ENCODE data around the gene TMEFF2.

Gene TMEFF2

DNA sequence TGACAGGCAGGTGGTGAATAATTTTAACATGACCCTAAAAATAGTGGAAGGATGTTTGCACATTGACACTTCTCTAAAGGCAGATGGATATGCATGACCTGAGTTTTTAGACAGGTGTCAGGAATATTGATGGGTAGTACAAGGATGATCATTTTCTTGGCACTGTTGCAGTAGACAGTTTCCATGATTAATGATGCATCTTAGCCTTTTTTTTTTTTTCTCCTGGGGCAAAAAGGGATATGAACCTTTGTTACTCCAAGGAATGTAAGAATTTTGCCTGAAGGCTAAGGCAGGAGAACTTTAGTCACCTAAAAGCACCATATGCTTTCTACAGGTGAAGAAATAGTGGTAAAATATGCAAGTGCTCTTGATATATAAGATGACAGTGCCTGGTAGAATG is 211.5 kb downstream of the TMEFF2 start:
- FAIRE-seq (no peak), DNase-seq (ENCODE audit: extremely low spot score, insufficient read length, low read depth) (no peak)

- FAIRE-seq (no peak), DNase-seq (ENCODE audit: extremely low spot score, insufficient read length, low read depth) (no peak)
Observed at GRCh38 chr2:191981706-191982105, 213.0 kb downstream of the TMEFF2 start.

GRCh38 chr2:191980483-191980882 is 214.2 kb downstream of the TMEFF2 start:
- FAIRE-seq (no peak), DNase-seq (ENCODE audit: extremely low spot score, insufficient read length, low read depth) (no peak)

GRCh38 chr2:191979221-191979730 is 215.5 kb downstream of the TMEFF2 start:
- DNase-seq (ENCODE audit: extremely low spot score, insufficient read length, low read depth) = no peak
- no peak for FAIRE-seq

GRCh38 chr2:191977754-191978153 is 217.0 kb downstream of the TMEFF2 start:
- FAIRE-seq (no peak), DNase-seq (ENCODE audit: extremely low spot score, insufficient read length, low read depth) (no peak)

- DNase-seq (ENCODE audit: extremely low spot score, insufficient read length, low read depth) (no peak), FAIRE-seq (no peak)
Observed at GRCh38 chr2:191976436-191976835, 218.3 kb downstream of the TMEFF2 start.

DNA sequence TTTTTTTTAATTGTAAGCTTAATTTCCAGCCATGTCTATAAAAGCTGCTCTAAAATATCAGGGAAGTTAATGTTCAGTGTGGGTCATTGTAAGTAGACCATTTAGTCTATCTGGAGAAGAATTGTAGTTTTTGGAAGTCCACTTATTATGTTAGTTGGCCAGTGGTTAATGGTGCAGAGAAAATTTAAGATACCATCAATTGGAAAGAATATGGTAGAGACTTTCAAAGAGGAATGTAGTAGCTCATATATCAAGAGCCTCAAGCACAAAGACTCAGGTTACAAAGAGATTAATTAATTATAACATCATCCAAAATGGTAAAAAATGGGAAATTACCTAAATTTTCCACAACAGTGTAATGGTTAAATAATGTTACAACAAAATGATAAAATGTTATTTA is 220.1 kb downstream of the TMEFF2 start:
- DNase-seq (ENCODE audit: extremely low spot score, insufficient read length, low read depth) (no peak), FAIRE-seq (no peak)

DNA sequence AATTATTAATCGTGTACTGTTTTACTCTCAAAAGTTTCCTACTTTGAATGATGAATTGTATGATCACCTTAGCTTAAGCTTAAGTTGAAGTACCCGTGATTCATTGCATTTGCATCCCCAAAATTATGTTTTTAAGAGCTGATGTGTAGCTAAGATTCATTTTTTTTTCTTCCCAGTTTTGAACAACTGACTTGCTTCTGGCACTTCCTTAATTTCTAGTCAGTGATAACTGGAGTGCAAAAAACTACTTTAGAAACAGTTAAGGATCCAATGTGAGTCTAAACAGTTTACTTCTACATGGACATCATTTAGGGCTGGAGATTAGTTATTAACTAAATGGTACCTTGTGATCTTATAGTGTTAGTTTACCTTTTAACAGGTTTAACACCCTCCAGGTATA is 223.9 kb downstream of the TMEFF2 start:
- FAIRE-seq (no peak), DNase-seq (ENCODE audit: extremely low spot score, insufficient read length, low read depth) (no peak)

DNA sequence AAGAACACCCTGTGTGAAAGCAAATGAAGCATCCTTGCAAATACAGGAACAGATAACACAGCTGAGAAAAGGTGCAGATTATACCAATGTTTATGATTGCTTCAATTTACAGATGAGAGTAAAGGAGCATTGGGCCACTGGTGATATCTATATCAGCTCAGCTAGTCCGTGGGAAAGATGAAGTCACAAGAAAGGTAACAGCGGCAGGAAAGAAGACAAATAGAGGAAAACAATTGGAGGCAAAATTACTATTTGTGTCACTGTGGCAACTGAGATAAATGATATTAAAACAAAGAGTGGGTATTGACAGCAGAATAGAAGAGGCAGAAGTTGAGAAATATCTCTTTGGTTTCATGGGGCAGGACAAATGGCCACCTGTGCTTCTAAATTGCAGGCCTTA is 226.6 kb downstream of the TMEFF2 start:
- DNase-seq (ENCODE audit: extremely low spot score, insufficient read length, low read depth) = no peak
- no peak for FAIRE-seq

DNA sequence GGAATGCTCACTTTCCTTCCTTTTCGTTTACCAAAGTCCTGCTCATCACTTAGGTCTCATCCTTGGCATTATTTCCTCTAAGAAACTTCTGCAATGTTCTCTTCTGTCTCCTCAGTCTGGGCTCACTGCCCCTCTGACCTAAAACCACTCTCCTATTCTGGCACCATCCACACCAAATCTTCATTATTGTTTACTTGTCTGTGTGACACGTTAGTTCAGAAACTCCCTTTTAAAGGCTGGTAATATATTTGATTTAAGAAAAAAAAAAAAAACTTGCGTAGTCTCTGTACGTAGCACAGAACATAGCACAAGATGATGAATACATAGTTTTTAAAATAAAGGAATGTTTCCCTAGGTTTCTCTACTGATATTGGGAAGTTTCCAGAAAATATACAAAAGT is 229.0 kb downstream of the TMEFF2 start:
- FAIRE-seq (no peak), DNase-seq (ENCODE audit: extremely low spot score, insufficient read length, low read depth) (no peak)

- no peak for FAIRE-seq
- DNase-seq (ENCODE audit: extremely low spot score, insufficient read length, low read depth) = no peak
Observed at GRCh38 chr2:191961556-191961955, 233.2 kb downstream of the TMEFF2 start.

DNA sequence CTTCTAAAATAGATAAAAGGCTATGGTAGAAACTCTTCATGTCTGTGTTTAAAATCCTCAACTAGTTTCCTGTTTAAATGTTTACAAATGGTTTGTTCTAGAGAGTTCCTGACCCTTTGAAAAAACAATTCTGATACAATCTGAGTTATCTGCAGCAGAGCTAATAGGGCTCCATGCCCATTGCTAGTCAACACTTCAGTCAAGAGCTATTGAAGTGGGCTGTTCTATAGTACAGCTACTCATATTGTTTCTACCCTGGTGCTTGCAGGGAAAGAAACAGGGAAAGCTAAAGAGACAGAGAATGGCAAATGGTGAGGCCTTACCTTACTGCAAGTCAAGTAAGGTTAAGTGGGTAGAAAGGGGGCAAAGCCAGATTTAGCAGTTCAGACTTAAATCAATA is 235.5 kb downstream of the TMEFF2 start:
- FAIRE-seq (no peak), DNase-seq (ENCODE audit: extremely low spot score, insufficient read length, low read depth) (no peak)

DNA sequence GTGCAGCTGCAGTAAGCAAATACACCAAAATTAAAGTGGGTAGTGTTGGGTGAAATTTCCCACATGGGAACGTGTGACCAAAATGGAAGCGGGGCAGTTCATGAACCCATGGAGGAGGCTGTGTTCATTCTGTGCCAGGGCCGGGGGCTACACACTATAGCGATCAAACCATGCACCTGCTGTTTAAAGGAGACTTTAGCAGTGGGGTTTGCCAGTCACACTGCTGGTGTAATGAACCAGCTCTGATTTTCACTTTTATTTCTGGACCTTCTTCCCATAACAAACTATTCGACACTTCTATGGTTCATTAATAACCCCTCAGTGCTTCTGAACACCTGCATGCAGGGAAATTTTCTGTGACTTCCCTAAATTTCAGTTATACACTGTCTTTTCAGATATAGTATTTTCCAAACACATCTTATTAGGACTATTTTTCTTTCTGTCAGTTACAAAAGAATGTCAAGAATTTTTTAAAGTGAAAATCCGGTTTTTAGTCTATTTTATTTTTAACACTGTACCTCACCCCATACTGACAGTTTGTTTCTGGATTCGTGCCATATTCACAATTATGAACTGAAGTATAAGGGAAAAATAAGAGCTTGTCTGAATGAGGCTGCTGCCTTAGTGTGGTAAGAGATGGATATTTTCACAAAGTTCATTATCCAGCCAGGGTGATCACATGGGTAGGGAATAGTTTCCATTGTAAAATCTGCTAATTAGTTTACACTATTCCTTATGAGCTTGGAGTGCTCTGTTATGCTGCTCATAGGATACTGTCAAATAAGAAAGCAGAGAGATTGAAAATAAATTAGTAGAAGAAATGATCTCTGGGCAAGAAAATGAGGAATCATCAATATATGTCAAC is 236.5 kb downstream of the TMEFF2 start:
- FAIRE-seq (no peak), DNase-seq (ENCODE audit: extremely low spot score, insufficient read length, low read depth) (no peak)

- FAIRE-seq (no peak), DNase-seq (ENCODE audit: extremely low spot score, insufficient read length, low read depth) (no peak)
Observed at GRCh38 chr2:191954451-191954850, 240.3 kb downstream of the TMEFF2 start.

DNA sequence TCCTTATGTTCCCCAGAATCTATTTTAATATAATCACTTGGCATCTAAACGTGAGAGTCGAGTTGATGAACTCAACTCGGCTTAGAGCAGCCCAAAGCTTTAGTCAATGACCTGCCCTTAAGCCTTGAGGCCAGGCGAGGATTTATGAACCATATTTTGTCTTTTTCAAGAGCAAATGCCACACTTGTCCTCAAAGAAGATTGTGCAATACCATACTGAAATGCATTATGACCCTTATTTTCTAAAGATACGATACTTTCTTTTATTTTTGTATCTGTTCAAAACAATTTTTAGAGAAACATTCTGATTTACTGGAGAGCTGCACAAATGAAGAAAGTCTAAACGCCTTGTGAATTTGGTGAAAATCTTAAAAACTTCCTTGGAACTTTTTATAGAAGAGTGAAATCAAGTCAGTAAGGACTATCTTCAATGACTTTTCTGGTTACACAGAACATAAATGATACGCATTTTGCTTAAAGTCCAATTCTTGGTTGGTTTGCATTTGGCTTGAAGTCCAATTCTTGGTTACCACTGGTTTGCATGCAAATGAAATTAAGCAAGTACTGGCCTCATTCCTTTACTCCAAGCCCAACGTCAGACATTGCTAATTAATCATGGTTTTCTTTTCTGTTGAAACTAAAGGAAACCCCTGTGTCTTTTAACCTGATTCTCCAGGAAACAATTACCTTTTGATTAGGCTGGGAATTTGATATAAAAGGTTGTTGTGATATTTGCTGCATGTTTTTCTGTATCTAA is 242.0 kb downstream of the TMEFF2 start:
- DNase-seq (ENCODE audit: extremely low spot score, insufficient read length, low read depth) (no peak), FAIRE-seq (no peak)

- DNase-seq (ENCODE audit: extremely low spot score, insufficient read length, low read depth) = no peak
- FAIRE-seq = no peak
Observed at GRCh38 chr2:191951832-191952231, 242.9 kb downstream of the TMEFF2 start.

- FAIRE-seq = no peak
- no peak for DNase-seq (ENCODE audit: extremely low spot score, insufficient read length, low read depth)
Observed at GRCh38 chr2:191951376-191951775, 243.4 kb downstream of the TMEFF2 start.

DNA sequence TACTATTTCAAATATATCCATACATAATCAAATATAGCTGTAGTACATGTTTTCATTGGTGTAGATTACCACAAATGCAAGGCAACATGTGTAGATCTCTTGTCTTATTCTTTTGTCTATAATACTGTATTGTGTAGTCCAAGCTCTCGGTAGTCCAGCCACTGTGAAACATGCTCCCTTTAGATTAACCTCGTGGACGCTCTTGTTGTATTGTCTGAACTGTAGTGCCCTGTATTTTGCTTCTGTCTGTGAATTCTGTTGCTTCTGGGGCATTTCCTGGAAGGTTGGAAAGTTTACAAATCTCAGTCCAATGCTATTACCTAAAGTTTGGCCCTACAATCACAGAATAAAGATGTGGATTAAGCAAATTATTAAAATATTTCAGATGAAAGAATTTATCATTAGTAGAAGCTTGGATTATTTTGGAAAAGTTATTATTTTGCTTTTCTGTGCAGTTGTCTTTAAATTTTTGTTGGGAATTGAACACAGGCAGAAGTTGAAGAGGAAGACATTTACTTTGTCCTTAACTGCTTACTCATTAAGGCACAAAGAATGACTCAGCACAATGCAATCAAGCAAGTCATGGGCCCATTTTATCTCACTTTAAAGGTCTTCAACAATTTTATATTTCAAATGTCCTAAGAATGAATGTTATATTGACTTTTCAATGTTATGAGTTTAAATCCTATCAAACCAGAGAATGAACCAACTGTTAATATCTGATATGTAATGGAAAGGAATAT is 244.4 kb downstream of the TMEFF2 start:
- DNase-seq (ENCODE audit: extremely low spot score, insufficient read length, low read depth) (no peak), FAIRE-seq (no peak)

- no peak for FAIRE-seq
- DNase-seq (ENCODE audit: extremely low spot score, insufficient read length, low read depth) = no peak
Observed at GRCh38 chr2:191947235-191947634, 247.5 kb downstream of the TMEFF2 start.

GRCh38 chr2:191946471-191947182 is 248.1 kb downstream of the TMEFF2 start:
- no peak for DNase-seq (ENCODE audit: extremely low spot score, insufficient read length, low read depth)
- peak; percentile 44 for FAIRE-seq
